ENCODE results near the gene WDFY2. TPM values are rescaled to one million over a fixed set of nuclear protein-coding genes. Genes with fewer than 3 reads are reported as not detected.

Gene WDFY2
- total and polyA plus RNA-seq, 2 of the 8 experiments (the other 6 are each of a cell fraction or from before 2014, with no cell fraction given): 13.9 to 29.0 TPM

DNA sequence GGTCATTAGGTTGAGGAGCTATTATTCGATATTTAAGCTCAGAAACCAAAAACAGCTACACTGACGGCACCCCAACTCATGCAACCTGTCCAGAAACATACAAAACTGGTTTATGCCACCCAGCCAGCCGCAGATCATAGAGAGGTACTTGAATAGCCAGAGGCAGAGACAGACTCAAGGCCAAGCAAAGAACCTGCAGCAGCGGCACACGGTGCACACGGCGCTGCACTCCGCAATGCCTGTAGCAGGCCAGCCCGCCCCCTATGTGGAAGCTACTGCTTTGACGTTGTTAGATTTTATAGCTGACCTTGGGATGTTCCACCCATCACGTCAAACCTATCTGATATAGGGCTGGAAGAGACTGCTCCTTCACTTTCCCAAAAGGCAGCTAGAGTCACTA lies 231.6 kb downstream of the WDFY2 start (continued):
- no peak for TF ChIP-seq BACH1 (IDR thresholded peaks at IDR 0.05; ENCODE audit: low read length)
- TF ChIP-seq ASH2L (IDR thresholded peaks at IDR 0.05; ENCODE audit: low read length): no peak
- TF ChIP-seq CBX5 (IDR thresholded peaks at IDR 0.05; ENCODE audit: low read depth, low read length): no peak
- no peak for TF ChIP-seq POLR2AphosphoS5 (IDR thresholded peaks at IDR 0.05; ENCODE audit: low read depth, low read length)
- no peak for TF ChIP-seq ZNF274 (IDR thresholded peaks at IDR 0.05; ENCODE audit: borderline replicate concordance, extremely low read depth, low read length)
- TF ChIP-seq SRF (IDR thresholded peaks at IDR 0.05; ENCODE audit: low read depth, low read length): no peak
- no peak for TF ChIP-seq BCL11A (IDR thresholded peaks at IDR 0.05; ENCODE audit: low read depth in 2 of 2, low read length in 2 of 2)
- TF ChIP-seq TAF1 (IDR thresholded peaks at IDR 0.05; ENCODE audit: low read depth, low read length): no peak

Measured in H1 (cell line).